Prostate gland (tissue), 2 donors: ENCODE data around the gene BRINP2.

Source experiments
- POLR2AphosphoS5 ChIP-seq: sonication (generic); formaldehyde crosslinking; IDR thresholded peaks from one replicate; pipeline ENCODE4 v1.6.1; 2017; ENCODE audit warnings: antibody characterized with exemption
- TF ChIP-seq, protein P1 (sequence below), 4 experiments: fragments of 200-600 bp in 2 of 4; fragments of 450-650 bp in 2 of 4; sonication (generic) in 2 of 4; IDR thresholded peaks; 1 replicate in 3 of 4; 2 replicates in 1 of 4; pipeline ENCODE4 v1.5.1; 2016 to 2019; ENCODE audit warnings: antibody characterized with exemption in 4 of 4, mild to moderate bottlenecking in 2 of 4, moderate library complexity in 2 of 4

DNA sequence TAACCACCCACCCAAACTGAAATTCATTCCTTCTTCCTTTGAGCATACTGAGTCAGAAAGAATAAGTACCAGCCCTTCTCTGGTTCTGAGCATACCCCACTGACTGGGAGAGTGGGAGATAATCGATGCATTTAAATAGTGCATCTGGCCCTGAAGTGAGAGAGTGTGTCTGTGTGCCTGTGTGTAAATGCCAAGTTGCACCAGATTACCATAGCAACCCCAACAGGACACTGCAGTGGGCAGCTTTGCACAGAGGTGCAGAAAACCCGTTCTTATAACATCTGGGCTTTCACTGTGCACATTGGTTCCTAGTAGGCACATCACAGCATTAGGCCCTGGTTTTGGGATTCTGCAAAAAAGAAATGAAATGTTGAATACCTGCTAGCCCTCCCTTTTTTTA, 8.5 kb upstream of the BRINP2 start:
- TF ChIP-seq, protein P1, sequence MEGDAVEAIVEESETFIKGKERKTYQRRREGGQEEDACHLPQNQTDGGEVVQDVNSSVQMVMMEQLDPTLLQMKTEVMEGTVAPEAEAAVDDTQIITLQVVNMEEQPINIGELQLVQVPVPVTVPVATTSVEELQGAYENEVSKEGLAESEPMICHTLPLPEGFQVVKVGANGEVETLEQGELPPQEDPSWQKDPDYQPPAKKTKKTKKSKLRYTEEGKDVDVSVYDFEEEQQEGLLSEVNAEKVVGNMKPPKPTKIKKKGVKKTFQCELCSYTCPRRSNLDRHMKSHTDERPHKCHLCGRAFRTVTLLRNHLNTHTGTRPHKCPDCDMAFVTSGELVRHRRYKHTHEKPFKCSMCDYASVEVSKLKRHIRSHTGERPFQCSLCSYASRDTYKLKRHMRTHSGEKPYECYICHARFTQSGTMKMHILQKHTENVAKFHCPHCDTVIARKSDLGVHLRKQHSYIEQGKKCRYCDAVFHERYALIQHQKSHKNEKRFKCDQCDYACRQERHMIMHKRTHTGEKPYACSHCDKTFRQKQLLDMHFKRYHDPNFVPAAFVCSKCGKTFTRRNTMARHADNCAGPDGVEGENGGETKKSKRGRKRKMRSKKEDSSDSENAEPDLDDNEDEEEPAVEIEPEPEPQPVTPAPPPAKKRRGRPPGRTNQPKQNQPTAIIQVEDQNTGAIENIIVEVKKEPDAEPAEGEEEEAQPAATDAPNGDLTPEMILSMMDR (IDR thresholded peaks at IDR 0.05), result no peak
- no peak for TF ChIP-seq POLR2AphosphoS5
